Measurements from ENCODE around the gene MRPL4. TPM values are rescaled to one million over a fixed set of nuclear protein-coding genes. Genes with fewer than 3 reads are reported as not detected.

Gene MRPL4
- total RNA-seq, 2 donors from 2014 or later: 28.4 to 29.9 TPM

DNA sequence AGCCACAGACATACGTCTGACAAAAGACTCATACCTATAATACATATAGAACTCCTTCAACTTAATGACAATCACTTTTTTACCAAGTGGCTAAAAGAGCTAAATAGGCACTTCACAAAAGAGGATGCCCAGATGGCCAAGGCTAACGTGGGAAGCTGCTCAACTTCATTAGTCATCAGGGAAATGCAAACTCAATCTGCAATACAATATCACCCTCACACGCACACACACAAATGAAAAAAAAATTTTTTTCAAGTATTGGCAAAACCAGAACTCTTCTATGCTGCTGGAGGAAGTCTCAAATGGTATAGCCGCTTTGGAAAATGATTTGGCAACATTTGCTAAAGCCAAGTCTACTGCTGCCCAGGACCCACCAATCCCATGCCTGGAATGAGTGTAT lies 42.7 kb upstream of the MRPL4 start:
- TF ChIP-seq, protein P1, sequence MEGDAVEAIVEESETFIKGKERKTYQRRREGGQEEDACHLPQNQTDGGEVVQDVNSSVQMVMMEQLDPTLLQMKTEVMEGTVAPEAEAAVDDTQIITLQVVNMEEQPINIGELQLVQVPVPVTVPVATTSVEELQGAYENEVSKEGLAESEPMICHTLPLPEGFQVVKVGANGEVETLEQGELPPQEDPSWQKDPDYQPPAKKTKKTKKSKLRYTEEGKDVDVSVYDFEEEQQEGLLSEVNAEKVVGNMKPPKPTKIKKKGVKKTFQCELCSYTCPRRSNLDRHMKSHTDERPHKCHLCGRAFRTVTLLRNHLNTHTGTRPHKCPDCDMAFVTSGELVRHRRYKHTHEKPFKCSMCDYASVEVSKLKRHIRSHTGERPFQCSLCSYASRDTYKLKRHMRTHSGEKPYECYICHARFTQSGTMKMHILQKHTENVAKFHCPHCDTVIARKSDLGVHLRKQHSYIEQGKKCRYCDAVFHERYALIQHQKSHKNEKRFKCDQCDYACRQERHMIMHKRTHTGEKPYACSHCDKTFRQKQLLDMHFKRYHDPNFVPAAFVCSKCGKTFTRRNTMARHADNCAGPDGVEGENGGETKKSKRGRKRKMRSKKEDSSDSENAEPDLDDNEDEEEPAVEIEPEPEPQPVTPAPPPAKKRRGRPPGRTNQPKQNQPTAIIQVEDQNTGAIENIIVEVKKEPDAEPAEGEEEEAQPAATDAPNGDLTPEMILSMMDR (IDR thresholded peaks at IDR 0.05): no peak
- H3K9me3 ChIP-seq: no peaks in the 10 kb centered on the region
- ATAC-seq (ENCODE audit: insufficient number of reproducible peaks, low FRiP score, low read depth) (no peak), DNase-seq (ENCODE audit: low spot score) (no peak)
- no peaks in the 10 kb centered on the region for H3K4me1 ChIP-seq (ENCODE audit: control insufficient read depth in 1 of 2, low read depth in 2 of 2)
- no peaks in the 10 kb centered on the region for H3K27me3 ChIP-seq (replicated peaks; ENCODE audit: insufficient read depth)
- no peak overlapping the region for H3K27ac ChIP-seq
- H3K36me3 ChIP-seq: no peaks in the 10 kb centered on the region
- H3K4me3 ChIP-seq: no peak overlapping the region

DNA sequence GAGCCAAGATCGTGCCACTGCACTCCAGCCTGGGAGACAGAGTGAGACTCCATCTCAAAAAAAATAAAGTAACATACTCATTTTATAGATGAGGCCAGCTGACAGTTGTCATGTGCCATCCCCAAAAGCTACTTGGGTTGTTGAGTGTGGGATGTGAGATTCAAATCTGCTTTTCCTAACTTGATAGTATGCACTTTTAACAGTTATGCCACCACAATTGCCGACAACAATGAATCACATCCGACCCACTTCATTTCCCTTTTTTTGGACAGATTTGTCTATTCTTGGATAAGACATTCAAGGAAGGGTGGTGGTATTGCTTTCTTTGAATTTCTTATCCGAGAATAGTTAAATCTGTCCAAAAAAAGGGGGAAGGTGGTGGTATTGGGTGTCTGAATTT lies 41.0 kb upstream of the MRPL4 start:
- no peak for DNase-seq (ENCODE audit: low spot score)
- TF ChIP-seq, protein P1 (IDR thresholded peaks at IDR 0.05): no peak
- H3K9me3 ChIP-seq: no peaks in the 10 kb centered on the region
- no peaks in the 10 kb centered on the region for H3K4me1 ChIP-seq (ENCODE audit: control insufficient read depth in 1 of 2, low read depth in 2 of 2)
- H3K27me3 ChIP-seq (replicated peaks; ENCODE audit: insufficient read depth): no peaks in the 10 kb centered on the region
- H3K36me3 ChIP-seq: no peaks in the 10 kb centered on the region
- H3K4me3 ChIP-seq: no peak overlapping the region
- no peak overlapping the region for H3K27ac ChIP-seq
- no peak for ATAC-seq (ENCODE audit: insufficient number of reproducible peaks, low FRiP score, low read depth)

DNA sequence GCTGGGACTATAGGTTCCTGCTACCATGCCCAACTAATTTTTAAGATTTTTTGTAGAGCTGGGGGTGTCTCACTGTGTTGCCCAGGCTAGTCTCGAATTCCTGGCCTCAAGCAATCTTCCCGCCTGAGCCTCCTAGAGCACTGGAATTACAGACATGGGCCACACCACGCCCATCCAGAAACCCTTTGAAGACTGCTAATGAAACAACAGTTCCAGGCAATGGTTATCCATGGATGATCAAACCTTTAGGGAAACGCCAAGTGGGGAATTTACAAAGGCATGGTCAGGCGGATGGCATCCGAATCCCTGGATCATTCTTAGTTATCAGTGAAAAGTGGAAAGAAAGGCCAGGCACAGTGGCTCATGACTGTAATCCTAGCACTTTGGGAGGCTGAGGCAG lies 40.3 kb upstream of the MRPL4 start:
- Histone ChIP-seq H3K4me1 (ENCODE audit: control insufficient read depth in 1 of 2, low read depth in 2 of 2) (no peaks in the 10 kb centered on the region), H3K9me3 (no peaks in the 10 kb centered on the region), H3K27ac (no peak overlapping the region), H3K27me3 (replicated peaks; ENCODE audit: insufficient read depth) (no peaks in the 10 kb centered on the region), H3K36me3 (no peaks in the 10 kb centered on the region), H3K4me3 (no peak overlapping the region)
- DNase-seq (ENCODE audit: low spot score) (no peak), ATAC-seq (ENCODE audit: insufficient number of reproducible peaks, low FRiP score, low read depth) (no peak)
- TF ChIP-seq, protein P1 (IDR thresholded peaks at IDR 0.05): no peak

DNA sequence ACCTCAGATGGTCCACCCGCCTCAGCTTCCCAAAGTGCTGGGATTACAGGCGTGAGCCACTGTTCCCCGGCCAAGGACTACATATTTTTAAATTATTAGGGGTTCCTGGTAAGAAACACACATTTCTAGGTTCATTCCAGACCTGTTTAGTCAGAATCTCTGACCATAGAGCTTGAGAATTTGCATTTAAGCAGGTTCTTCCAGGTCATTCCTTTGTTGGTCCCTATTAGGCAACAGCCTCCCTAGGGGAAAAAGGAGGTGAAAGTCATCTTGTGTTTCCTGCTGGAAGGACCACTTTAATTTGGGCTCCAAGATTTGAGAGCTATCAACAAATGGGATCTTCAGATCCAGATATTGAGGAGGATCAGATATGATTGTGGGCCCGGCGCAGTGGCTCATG lies 37.2 kb upstream of the MRPL4 start:
- no peak for DNase-seq (ENCODE audit: low spot score)
- H3K9me3 ChIP-seq: no peaks in the 10 kb centered on the region
- no peaks in the 10 kb centered on the region for H3K36me3 ChIP-seq
- H3K4me3 ChIP-seq: no peak overlapping the region
- no peaks in the 10 kb centered on the region for H3K27me3 ChIP-seq (replicated peaks; ENCODE audit: insufficient read depth)
- H3K4me1 ChIP-seq (ENCODE audit: control insufficient read depth in 1 of 2, low read depth in 2 of 2): no peaks in the 10 kb centered on the region
- no peak for ATAC-seq (ENCODE audit: insufficient number of reproducible peaks, low FRiP score, low read depth)
- no peak overlapping the region for H3K27ac ChIP-seq
- TF ChIP-seq, protein P1 (IDR thresholded peaks at IDR 0.05): no peak

DNA sequence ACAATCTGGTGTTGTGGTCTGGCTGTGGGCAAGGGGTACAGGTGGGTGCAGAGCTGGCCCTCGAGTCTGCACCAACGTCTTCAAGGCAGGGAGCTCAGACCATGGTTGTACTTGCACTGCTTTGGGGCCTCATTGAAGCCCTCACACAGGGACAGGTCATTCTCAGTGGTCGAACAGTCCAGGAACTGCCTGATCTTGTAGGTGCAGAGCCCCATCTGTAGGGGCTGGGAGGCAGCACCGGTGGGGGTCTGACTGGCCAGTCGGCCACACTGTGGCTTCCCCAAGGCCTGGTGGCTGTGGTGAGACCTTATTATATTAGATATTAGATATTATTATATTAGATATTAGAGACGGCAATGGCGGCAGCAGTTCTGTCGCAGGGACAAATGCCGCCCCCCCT lies 34.9 kb upstream of the MRPL4 start:
- TF ChIP-seq, protein P1 (IDR thresholded peaks at IDR 0.05): no peak
- Histone ChIP-seq H3K27ac (no peak overlapping the region), H3K4me3 (no peak overlapping the region), H3K27me3 (replicated peaks; ENCODE audit: insufficient read depth) (no peaks in the 10 kb centered on the region), H3K4me1 (ENCODE audit: control insufficient read depth in 1 of 2, low read depth in 2 of 2) (no peaks in the 10 kb centered on the region), H3K9me3 (no peaks in the 10 kb centered on the region), H3K36me3 (no peaks in the 10 kb centered on the region)
- ATAC-seq (ENCODE audit: insufficient number of reproducible peaks, low FRiP score, low read depth) (no peak), DNase-seq (ENCODE audit: low spot score) (no peak)
